Measurements from ENCODE around the gene CYSTM1.
"Not testable (repeated sequence)": the region's sequence is repeated elsewhere in the genome, so short reads cannot be mapped to it uniquely, and the experiment has no call there.

The CYSTM1 gene

DNA sequence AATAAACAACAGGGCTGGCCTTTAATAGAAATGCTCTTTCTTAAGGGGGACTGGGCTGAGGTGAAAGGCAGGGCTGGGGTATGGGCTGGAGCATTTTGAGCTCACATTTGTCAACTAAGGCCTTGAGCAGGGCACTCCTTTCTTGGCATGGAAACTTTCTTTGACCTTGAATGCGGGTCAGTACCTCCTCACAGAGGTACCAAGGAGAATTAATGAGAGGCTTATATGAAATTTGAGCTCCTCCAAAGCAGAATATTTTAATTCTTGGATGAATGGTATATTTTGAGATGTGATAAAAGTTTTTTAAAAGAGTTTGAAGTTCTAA lies 3.1 kb downstream of the CYSTM1 start:
- DNase-seq (ENCODE audit: low spot score): no peak

DNA sequence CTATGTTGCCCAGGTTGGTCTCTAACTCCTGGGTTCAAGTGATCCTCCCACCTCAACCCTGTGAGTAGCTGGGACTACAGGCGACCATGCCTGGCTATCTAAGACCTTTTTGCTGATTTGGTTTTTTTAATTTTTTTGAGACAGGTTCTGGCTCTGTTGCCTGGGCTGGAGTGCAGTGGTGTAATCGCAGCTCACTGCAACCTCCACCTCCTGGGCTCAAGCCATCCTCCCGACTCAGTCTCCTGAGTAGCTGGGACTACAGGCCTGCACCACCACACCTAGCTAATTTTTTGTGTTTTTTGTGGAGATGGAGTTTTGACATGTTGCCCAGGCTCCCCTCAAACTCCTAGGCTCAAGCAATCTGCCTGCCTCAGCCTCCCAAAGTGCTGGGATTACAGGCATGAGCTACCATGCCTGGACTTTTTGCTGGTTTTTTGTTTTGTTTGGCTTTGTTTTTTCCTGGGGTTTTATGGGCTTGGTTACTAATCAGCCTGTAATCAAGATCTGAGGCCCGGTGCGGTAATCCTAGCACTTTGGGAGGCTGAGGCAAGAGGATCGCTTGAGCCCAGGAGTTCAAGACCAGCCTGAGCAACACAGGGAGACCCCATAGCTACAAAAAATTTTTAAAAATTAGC lies 3.6 kb downstream of the CYSTM1 start:
- no peak for DNase-seq (ENCODE audit: low spot score)

DNA sequence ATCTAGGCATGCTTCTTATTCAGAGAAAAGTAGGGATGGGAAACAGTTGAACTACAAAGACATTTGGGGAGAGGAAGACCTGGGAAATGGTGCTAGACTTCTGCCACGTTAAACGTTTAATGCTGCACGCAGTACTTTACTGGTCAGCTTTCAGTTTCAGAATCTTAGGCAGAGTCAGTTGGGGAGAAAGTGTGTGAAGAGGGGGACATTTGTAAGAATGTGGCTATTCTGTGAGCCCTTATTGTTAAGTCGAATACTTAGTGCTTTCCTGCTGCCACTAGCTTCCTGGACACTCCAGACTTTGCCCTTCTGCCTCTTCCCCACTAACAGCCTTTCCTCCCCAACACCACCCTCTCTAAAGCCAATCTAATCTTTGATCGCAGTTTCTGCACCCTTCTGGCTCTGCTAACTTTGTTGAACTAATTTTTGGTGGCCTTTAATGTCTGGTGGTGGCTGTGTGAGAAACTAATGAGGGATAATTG lies 6.1 kb downstream of the CYSTM1 start:
- DNase-seq (ENCODE audit: low spot score): no peak

DNA sequence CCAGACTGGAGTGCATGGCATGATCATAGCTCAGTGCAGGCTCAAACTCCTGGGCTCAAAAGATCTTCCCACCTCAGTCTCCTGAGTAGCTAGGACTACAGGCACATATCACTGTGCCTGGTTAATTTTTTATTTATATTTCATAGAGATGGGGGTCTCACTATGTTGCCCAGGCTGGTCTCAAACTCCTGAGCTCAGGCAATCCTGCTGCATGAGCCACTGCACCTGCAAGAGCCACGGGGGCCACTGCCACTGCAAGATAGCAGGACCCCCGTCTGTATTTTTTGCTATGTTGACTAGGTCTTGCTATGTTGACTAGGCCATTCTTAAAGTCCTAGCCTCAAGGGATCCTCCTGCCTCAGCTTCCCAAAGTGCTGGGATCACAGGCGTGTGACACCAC lies 6.5 kb downstream of the CYSTM1 start:
- no peak for DNase-seq (ENCODE audit: low spot score)

DNA sequence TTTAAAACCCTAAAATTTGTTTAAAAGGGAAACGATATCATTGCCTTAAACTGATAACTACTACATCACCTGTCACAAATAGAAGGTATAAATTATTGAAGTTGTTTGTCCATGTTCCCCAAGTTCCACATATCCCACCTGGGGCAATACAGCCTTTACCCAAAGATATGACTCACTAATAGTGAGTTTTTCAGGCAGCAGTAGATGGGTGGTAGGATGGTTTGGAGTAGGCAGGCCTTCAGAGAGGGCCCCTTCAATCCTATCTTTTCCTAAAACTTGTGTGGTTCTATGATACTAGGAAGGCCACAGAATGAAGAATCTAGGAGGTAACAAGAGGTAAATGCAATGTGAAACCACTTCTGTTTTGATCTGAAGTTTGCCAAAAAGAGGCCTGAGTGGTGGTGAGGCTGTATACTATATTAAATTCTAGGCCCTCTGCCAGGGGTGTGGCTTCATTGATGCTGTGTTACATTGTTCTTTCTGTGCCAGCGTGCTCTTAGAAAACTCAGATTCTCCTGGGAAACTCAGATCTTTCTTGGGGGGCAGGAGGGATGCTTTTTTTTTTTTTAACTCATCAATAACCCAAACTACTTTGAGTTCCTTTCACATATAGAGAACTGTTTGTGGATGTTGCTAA lies 7.2 kb downstream of the CYSTM1 start:
- peak; percentile 36 for DNase-seq (ENCODE audit: low spot score)

DNA sequence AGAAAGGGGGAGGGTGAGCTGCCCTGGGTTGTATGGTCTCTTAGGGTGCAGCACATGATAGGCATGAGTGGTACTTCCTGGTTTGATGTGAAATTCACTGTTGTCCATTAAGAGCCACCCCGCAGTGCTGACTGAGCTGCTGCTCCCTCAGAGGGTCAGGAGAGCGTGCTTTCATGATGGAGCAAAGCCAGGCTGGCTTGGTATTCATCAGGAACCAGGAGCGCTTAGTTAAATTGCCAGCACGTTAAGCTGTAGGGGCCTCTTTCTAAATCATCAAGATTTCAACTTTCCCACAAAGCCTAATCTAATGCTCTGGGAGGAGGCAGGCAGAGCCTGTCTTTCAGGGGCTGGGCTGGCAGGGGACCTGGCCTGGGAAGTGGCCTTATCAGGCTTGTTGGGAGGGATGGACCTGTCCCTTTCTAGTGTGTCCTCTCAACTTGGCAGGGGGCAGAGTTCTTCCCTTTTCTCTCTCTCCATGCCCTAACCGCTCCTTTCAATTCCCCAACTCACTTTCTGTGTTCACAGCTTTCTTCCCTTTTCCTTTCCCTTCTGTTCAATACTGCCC lies 7.9 kb downstream of the CYSTM1 start:
- DNase-seq (ENCODE audit: low spot score): peak; percentile 57

DNA sequence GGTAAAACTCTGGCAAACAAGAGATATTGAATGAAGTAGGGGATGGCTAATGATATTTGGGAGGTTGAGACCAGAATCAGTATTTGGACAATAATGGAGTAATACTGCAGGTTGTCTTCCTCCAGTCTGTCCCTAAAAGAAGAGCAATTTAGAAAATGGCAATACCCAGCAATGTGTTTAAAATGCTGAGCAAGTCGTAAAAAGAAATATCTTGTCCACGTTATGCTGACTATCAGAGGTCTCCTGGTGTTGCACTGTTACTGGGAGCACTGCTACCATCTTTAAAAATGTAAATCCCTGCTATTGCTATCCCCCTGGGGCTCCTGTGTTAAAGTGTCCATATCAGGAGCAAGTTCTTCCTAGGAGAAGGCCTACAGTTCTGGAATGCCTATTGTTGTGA lies 10.4 kb downstream of the CYSTM1 start:
- no peak for DNase-seq (ENCODE audit: low spot score)

DNA sequence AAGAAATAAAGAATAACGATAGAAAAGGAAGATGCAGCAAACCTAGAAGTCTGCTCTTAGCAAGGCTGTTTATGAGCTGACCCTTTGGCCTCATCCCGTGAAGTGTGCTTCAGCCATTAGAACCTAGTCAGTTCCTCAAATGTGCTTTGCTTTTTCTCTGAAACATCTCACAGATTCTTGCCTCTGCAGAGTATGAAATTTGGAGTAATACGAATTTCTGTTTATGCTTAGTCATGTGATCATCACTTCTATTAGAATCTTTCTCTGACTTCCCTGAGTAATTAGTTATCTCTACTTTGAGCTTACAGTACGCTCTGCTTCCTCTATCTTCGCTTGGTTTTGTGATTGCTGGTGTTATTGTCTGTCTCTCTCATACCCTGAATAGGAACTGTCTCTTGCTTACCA lies 11.3 kb downstream of the CYSTM1 start:
- no peak for DNase-seq (ENCODE audit: low spot score)

DNA sequence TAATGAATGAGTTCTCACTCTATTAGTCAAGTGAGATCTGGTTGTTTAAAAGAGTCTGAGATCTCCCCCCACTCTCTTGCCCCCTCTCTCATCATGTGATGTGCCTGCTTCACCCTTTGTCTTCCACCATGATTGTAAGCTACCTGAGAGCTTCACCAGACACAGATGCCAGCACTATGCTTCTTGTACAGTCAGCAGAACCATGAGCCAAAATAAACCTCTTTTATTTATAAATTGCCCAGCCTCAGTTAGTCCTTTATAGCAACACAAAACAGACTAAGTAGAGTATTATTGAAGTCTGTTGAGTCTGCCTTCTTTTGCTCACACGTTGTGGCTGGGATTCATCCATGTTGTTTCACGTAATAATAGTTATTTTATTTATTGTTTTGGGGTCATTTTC lies 14.3 kb downstream of the CYSTM1 start:
- DNase-seq (ENCODE audit: low spot score): no peak

DNA sequence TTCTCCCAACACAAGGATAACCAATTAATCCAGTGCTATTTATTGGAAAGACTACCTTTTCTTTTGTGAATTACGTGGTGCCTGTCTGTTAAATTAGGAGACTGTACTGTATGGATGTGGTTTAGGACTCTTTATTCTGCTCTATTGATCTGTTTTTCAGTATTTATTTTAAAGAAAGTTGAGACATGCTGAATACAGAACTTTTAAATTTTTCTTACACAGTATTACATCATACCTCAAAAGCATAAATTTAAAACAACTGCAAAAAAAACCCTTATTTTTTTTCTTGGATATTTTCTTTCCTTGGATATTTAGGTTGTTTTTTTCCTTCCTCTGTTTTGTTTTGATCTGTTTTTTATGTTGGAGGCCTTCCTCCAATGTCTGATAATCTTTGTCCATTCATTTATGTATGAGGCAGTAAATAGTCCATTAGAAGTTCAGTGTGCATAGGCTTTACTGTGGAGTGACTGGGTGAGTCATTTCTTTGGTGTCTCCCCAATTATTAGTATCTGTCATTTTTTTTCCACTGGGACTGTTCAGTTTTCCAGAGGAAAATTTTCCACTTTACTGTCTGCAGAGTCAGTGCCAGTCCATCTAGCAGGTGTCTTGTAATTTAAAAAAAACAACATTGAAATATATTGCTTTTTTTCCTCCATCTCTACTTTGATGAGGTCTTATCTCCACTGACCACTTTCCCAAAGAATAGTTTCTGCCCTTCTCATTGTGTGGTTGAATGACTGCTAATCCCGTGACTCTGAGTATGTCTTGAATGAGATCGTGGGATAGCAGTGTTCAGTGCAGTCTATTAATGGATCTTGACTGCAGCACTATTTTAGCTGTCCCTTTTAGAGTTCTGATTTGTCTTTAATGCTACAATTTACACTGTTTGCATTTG lies 15.2 kb downstream of the CYSTM1 start:
- peak; percentile 44 for DNase-seq (ENCODE audit: low spot score)

DNA sequence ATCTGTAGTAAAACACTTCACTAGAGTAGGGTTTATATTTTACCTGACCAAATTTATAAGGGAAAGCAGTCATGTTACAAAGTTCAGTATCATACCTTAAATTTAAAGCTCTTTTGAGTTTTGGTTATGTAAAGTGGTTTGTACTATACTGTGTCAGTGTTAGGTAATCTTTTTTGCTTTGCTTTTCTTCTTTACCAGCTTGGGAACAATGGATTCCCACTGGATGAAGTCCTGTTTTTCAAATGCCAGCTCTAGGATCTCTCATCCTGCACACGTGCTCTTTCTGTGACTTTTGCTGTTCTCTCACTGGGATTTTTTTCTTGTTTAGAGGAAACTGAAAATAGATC lies 15.9 kb downstream of the CYSTM1 start:
- DNase-seq (ENCODE audit: low spot score): no peak

DNA sequence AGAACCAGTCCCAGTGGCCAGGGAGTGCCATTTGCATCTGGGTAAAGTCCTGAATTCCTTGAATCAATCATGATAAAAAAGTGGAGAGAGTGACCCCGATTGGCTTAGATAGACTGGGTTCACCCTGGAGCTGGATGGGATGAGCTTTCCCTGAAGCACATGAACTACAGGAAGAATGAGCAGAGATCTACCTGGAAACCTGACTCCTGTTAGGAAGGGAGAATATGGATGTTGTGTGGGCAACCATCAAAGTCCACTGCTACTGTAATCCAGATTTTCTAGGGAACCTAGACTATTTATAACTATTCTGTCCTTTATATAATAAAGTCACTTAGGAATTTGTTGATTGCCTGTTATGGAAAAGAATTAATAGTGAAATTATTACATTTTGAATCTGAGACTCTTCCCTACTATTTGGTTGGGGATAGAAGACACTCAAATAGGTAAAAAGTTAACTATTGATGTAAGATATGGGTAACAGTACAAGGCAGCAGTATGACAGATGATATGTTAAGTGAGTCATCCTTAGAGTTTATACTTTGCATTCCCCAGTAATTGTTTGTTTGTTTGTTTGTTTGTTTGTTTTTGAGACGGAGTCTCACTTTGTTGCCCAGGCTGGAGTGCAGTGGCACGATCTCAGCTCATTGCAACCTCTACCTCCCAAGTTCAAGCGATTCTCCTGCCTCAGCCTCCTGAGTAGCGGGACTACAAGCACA lies 17.9 kb downstream of the CYSTM1 start:
- DNase-seq (ENCODE audit: low spot score): no peak

DNA sequence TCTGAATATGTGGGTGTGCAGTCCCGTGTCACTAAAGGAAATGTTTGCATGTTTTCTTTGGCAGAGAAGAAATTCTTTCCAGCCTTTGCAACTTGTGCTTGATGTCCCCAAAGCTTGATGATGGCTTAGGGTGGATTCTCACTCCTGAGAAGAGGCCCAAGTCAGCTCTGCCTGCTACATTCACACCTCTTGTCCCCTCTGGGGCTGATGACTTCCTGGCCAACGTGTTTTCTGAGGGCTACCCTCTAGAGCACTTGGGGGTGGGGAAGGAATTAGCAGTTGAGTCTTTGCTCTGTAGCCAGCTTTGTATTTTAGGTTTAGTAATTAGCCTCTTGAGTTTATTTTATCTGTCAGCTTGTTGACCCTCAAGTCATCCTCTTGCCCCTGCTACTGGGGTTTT lies 19.7 kb downstream of the CYSTM1 start:
- DNase-seq (ENCODE audit: low spot score): no peak

DNA sequence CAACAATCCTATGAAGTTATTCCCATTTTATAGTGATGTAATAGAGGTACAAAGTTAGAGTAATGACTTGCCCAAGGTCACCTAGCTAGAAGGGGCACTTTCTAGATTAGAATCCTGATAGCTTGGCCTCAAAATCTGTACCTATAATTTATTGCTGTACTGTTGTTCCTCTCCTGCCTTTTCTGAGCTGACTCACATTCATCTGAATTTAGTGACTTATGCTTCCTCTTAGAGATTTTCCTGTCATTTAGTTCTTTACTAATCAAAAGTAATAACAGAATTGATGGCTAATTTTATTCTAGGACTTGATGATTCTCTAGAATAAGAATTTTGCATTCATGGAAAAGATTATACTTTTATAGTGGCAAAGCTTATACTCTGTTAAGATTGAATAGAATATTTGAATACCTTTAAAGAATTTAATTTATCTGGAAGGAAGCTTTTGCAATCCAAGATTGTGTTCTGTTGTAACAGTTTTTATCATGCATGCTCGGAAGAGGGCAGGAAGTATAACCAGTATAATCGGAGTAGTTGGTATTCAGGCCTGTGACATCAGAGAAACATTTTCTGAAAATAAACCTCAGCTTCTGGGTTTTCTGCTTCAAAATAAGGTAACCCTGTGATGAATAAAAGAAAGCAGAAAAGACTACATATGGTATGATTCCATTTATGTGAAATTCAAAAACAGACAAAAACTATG lies 21.3 kb downstream of the CYSTM1 start:
- DNase-seq (ENCODE audit: low spot score): no peak

DNA sequence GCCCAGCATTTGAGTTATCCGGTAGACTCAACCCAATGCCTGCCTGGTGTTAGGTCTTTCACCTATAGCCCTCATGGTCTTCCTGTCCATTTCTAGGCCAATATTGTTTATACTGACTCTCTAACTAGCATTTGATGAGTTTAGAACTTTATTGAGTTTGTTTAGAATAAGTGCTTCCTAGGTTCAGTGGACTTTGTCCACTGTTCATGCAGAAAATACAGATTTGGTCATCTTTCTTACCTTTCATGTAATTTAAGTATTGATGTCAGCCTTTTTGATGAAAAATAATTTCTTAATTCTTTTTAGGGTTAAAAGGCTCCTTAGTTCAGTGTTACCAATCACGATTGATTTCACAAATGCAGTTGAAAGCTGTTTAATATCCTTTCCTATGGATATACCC lies 22.0 kb downstream of the CYSTM1 start:
- no peak for DNase-seq (ENCODE audit: low spot score)

DNA sequence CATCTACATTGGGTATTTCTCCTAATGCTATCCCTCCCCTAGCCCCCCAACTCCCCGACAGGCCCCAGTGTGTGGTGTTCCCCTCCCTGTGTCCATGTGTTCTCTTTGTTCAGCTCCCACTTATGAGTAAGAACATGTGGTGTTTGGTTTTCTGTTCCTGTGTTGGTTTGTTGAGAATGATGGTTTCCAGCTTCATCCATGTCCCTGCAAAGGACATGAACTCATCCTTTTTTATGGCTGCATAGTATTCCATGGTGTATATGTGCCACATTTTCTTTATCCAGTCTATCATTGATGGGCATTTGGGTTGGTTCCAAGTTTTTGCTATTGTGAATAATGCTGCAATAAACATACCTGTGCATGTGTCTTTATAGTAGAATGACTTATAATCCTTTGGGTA lies 23.9 kb downstream of the CYSTM1 start:
- not testable (repeated sequence) for DNase-seq (ENCODE audit: low spot score)

DNA sequence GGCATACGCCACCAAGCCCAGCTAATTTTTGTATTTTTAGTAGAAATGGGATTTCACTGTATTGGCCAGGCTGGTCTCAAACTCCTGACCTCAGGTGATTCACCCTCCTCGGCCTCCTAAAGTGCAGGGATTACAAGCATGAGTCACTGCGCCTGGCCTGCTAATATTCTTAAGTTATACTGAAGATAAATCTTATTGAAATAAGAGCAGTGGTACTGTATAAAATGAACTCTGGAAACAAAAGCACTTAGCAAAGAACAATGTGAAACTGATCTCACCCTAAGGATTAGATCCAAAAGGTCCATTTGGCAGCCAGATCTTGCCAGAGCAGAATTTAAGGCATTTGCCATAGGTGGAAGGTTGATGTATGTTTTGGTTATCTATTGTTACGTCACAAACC lies 27.1 kb downstream of the CYSTM1 start:
- no peak for DNase-seq (ENCODE audit: low spot score)

DNA sequence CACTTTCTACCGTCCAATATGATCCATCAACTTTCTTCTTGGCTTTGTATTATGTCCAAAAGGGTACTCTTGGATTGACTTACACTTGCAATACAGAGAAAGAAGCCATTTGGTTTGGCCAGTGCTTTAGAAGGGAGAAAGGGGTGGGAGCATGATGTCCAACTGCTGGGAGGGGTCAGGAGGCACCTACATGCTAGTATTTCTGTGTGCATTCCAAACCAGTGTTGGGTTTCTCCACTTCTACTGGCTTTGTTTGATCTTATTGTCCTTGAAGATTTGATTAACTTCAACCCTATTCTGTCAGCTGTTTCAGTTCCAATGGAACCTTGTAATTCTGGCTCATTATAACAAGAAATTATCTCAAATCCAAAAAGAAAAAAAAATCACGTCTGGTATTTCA lies 27.6 kb downstream of the CYSTM1 start:
- no peak for DNase-seq (ENCODE audit: low spot score)

DNA sequence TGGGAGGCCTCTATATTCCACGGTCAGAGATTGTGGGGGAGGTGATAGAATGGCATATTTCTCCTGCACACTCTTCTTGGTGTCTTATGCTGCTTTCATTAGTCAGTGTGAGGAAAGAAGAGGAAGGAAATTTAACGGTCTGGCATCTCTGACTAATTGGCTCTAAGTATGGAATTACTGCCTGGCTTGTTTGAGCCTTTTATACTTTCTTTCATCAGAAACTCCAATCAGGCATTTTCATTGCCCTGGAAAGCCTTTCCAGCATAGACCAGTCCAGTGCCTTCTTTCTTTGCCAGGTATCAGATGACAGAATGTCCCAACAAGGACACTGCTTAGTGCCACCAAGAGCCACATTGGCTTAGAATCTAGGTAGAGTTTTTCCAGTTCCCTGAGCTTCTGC lies 30.2 kb downstream of the CYSTM1 start:
- DNase-seq (ENCODE audit: low spot score): peak; percentile 37

DNA sequence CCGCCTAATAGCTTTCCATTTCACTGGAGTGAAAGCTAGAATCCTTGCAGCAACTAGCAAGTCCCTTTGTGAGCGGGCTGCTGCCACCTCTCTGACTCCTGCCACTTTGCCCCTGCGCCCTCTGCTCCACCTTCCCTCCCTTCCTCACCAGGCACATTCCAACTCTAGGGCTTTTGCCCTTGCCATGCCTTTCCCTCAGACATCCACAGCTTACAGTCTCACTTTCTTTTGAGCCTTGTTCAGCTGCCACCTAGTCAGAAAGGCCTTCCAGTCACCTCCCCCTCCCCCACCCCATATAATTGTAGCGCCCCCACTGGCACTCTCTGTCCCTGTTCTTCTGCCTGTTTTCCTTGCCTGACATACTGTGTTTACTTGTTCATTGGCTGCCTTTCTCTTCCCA lies 31.0 kb downstream of the CYSTM1 start:
- DNase-seq (ENCODE audit: low spot score): no peak

DNA sequence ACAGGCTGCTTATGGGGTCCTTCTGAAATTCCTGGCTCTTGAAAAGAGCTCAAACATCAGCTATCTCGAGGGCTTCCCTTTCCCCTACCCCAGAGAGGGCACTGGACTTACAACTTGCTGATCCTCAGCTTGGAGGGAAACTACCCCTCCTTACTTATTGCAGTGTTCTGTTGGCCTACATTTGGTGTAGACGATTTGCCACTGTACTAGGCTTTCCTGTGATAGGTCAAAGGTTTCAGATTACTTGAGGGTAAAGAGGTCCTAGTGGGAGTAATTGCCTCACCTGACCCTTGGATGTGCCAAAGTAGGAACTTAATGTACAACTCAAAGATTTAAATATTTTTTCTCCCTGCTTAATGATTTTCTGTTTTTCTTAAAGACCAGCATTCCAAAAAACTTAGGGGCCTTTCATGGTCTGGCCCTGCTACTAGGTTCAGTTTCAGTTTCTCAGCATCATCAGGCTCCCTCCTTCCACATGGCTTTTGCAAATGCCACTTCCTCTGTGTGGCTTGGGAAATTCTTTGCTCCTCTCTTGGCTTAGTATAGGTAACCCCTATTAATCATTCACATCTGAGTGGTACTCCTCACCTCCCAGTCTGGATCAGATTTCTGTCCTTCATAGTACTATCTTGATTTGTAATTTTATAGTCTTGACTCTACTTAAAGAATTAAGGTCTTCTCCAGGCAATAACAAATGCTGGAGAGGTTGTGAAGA lies 32.4 kb downstream of the CYSTM1 start:
- no peak for DNase-seq (ENCODE audit: low spot score)

Data from AG08395 (cell line).